Activated CD4-positive, alpha-beta T cell treated with anti-CD3 and anti-CD28 coated beads, Interleukin-2, amount 50 U/mL, for 4 hours (primary cell): Measurements from ENCODE around the gene KCNK4.
"Not testable (repeated sequence)": the region's sequence is repeated elsewhere in the genome, so short reads cannot be mapped to it uniquely, and the experiment has no call there.

Experiments used
- DNase-seq, 2 experiments: peaks; one replicate each; pipeline ENCODE4 v3.0.0-alpha.2; 2020

KCNK4 gene

DNA sequence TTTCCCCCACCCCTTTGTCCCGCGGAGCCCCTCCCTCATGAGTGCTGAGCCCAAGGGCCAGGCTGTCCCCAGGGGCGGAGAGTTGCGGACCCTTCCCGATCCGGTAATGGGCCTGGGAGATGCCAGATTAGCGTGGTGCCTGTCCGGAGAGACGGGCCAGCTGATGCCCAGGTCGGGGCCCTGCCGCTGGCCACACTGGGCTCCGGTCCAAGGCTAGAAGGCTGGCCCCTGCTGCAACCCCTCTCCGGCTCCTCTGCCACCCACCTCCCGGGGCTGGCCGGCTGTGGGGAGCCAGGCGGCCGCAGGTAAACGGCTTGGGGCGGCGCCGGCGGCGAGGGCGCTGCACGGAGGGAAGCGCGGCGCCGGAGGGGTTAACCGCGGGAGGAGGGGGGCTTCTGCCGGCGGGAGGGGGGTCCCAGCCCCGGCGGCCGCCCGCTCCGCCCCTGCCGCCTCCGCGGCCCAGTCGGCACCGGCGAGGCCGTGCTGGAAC lies at the start of gene KCNK4:
TSS of gene KCNK4 (plus strand) at position 41 of the 490 bp plus-strand sequence. CDS start 1,717 bp downstream, outside the sequence.
- no peak for DNase-seq

DNA sequence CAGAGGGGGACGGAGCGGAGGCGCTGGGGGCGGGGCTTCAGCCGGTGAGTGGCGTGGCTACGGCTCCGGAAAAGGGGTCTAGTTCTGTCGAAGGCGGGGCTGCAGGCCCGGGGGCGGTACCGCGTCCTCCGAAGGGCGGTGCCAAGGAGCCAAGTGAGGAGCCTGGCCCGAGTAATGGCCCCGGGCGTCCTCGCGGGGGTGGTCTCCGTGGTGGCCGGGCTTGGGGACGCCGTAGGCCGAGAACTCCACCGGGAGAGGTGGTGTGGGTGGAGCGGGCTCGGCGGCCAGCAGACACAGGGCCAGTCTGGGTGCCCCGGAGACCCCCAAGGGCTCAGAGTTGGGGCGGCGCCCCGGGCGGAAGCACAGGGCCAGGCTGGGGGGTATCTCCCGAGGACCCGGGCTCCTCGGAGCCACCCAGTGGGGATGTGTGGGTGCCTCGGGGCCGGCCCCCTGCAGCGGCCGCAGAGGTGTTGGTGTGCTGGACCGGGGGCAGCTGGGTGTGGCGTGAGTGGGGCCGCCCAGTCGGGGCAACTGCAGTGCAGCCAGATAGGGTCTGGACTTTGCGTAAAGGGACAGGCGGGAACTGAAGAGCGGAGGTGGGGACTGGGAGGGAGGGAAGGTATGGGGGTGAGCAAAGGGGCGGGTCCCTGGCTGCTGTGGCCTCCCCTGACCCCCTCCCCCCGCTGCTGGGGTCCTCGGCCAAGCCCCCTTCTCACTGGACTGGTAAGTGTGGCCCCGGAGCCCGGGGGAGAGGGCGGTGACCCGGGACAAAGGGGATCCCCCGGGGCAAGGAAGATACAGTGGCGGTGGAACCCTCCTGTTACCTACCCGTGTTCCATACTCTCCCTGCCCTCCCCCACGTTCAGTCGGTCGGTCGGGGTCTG lies 49.4 kb upstream of the KCNK4 start:
- DNase-seq, result peak; percentile 99 to 100

DNA sequence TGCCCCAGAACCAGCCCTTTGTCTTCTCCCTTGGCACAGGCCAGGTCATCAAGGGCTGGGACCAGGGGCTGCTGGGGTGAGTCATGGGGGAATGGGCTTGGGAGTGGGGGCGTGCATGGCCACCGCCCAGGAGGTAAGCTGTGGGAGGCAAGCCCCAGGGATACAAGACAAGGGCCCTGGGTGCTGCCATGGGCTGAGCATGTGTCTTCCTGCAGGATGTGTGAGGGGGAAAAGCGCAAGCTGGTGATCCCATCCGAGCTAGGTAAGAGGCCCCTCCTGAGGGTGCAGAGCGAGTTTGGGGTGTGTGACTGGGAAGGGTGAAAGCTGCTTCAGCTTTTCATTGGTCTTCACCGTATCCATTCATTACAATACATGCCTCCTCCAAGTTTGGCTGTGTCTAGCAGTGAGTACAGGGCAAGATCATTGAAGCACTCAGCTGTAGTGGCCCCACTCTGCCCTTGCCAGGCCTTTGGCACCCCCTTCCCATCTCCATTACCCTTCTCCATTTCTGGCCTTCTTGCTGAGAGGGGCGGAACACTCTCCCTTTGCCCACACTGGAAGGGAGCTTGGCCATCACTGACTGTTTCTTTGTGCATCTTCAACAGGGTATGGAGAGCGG lies 47.8 kb upstream of the KCNK4 start:
- no peak for DNase-seq

DNA sequence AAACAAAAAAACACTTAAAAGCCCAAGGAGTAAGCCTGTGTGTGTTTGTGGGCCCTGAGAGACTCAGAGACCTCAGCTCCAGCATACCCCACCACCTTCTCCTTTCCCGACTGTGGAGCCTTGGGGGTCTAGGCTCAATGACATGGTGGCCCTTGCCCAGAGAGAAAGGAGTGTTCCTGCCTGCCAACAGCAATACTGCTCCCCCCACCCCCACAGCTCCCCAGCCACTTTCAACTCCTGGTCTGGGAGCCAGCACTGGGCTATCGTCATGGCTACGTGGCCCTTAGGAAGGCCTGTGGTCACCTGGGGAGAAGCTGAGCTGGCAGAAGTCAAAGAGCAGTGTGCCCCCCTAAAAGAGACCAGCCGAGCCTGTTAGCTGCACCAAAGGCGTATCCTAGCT lies 47.0 kb upstream of the KCNK4 start:
- no peak for DNase-seq

DNA sequence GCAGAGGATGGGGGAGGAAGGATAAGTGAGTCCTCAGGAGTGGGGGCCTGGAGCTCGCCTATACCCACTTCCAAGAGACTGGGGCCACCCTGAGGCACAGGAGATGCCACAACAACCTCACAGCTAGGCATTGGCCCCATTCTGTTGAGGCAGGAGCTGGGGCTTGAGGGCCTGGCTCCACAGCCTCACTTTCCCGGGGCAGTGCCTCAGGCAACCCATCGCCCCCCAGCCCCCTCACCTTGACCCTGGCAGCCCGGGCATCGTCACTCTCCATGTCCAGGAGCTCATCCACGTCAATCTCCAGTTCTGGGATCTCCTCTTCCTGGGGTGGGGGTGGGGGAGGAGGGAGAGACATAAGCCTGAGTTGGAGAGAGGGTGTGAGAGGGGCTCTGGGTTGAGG lies 46.1 kb upstream of the KCNK4 start:
- DNase-seq, result no peak

DNA sequence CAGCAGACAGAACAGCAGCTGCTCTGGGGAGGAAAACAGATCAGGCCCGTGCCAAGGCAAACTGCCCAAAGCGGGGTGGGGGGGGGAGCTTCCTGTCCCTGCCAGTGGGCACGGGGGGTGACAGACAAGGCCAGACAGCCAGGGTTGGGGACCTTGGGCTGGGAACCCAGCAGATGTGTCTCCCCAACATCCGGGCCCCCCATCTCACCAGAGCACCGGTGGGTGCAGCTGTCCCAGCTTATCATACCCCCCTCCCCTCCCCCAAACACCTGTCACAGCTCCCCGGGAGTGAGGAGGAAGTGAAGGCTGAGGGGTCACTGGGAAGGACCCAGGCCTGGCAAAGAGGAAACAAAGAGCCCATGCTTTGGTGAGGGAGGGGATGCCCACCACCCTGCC lies 45.7 kb upstream of the KCNK4 start:
- peak in 1 of 2 experiments; percentile 24 for DNase-seq

DNA sequence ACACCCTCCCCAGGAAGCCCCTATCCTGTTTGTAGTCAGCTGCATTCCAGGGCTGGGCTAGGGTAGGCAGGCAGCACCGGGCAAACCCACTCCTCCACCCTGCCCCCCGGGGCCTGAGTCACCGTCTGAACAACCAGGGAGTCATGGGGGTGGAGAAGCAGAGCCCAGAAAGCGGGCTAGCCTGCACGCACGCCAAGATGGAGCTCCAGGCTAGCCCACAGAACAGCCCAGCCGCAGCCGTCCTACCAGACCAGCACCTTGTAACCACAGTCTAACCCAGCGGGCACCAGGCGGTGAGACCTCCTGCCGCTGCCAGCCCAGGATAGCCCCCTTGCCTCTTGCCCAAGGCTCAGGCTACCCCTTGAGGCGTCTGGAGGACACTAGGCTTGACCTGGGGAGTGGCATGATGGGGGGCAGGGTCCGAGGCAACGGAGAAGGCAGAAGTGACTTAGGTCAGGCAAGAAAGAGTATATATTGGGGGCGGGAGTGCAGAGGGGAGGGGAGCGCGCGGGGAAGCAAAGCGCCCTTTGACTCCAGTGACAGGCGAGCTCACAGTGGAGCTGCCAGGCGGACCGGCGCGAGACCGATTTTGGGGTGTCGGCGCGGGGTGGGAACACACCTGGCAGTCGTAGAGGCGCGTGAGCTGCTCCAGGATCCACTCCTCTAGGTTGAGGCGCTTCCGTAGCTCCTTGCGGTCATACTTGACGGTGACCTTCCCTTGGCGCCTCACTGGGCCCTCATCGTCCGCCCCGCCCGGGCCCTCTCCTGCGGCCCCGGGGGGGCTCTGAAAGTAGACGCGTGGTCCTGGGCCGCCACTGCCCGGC lies 45.1 kb upstream of the KCNK4 start:
- peak; percentile 81 to 85 for DNase-seq

DNA sequence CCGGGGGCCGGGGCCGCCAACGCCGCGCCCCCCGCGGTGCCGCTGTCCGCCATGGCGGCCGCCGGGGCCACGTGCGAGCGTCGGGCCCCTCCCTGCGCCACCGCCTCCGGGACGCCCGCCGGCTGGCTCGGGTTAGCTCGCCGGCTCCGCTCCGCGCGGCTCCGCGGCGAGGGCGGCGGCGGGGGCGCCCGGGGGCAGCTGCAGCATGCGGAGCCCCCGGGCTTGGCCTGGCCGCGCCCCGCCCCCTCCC lies 44.6 kb upstream of the KCNK4 start:
- DNase-seq, result not testable (repeated sequence)

DNA sequence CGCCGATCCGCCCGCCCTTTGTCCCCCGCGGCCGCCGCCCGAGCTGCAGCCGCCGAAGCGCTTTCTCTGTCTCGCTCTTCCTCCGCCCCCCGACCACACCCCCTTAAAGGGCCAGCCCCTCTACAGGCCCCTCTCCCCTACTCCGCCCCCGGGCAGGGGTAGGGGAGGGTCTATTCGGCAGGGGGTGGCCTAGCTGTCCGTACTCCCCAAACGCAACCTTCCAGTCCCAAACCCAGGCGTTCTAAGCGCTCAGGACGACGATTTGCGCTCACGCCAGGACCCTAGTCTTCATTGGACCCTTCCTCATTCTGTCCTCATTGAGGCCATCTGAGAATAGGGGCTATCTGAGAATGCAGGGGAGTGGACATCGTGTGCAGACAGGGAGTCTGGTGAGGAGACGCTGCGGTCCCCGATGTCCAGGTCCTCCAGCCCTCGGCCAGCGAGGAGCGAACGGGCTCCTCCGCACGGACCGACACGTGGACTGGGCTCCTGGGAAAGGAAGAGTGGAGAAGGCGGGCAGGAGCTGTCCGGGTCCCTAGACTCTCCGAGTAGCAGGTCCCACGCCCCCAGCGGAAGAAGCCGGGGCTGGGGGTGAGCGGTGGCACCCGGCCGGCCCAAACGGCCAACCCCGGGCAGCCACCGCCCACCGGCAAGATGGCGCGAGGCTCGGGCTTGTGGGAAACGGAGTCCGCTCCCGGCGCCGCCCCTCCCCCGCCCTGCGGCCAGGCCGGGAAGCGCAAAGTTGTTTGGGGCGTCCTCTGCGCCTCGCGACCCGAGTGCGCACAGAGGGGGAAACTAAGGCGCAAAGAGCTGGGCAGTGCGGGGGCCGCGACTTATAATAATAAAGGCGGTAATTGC lies 44.0 kb upstream of the KCNK4 start, which contains the start of gene PPP1R14B:
TSS of gene PPP1R14B (minus strand) at position 73 of the 858 bp plus-strand sequence. CDS start 270 bp downstream, outside the sequence.
- DNase-seq, result peak; percentile 76 to 80

DNA sequence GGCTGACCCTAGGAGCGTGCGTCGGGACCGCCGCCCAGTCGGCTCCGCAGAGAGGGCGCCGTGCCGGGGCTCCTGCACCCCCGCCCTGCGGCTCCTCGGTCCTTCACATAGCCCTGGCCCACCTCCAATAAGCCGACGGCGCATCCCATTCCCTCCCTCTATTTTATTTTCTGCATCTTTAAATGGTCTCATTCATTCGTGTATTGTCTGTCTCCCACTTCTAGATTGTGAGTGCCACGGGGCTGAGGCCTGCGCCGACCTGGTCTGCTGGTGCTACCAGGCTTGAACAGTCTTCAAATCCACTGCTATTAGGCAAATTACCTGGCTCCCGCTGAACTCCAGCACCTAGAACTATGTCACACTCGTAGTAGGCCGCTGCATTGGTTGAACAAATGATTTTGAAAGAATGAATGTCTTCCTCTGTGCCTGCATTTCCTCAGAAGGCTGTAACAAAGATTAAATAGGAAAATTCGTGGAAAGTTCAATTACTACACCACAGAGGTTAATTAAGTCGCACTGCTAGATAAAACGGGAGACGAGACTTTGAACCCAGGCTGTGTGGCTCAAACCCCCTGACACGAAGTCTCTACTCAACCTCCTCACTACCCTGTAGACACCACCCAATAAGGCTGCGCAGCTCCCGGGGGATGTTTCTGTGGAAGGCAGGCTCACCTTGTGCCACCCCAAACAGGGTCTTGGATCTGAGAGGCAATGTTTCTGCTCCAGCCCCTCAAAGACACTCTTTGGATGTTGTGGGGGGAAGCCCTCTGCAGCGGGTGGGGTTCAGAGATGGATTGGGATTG lies 43.2 kb upstream of the KCNK4 start:
- no peak for DNase-seq

DNA sequence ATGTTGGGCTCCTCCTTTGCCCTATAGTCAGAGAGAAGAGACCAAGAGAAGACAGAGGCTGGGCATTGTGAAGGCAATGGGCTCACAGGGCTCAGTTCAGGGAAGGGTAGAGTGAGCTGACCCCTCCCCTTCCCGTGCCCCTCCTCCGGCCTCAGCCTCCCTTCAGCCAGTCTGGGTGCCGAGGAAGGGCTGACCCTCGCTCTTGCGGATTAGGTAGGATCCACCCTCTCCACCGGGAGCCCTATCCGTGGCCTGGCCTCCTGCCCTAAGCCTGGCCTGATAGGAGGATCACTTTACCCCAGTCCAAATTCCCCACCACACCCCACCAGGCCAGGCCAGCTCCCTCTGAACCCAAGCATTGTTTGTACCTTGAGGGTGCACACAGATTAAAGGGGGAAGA lies 42.5 kb upstream of the KCNK4 start:
- no peak for DNase-seq

DNA sequence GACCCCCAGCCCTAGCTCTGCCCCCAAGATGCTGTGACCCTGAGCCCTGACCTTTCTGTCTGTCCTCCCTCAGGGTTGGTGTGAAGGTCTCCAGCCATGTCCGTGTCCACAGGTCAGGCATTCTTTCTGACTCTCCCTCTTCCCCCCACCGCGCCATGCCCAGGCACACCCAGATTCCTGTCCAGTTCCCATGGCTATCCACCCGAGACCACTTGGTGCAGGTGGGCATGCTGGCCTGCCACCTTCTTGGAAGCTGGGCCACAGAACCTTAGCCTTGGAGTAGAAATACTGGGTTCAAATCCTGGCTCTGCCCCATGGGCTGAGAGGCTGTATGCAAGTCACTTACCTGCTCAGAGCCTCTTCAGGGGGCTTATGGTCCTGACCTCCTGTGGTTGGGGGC lies 42.1 kb upstream of the KCNK4 start:
- no peak for DNase-seq

DNA sequence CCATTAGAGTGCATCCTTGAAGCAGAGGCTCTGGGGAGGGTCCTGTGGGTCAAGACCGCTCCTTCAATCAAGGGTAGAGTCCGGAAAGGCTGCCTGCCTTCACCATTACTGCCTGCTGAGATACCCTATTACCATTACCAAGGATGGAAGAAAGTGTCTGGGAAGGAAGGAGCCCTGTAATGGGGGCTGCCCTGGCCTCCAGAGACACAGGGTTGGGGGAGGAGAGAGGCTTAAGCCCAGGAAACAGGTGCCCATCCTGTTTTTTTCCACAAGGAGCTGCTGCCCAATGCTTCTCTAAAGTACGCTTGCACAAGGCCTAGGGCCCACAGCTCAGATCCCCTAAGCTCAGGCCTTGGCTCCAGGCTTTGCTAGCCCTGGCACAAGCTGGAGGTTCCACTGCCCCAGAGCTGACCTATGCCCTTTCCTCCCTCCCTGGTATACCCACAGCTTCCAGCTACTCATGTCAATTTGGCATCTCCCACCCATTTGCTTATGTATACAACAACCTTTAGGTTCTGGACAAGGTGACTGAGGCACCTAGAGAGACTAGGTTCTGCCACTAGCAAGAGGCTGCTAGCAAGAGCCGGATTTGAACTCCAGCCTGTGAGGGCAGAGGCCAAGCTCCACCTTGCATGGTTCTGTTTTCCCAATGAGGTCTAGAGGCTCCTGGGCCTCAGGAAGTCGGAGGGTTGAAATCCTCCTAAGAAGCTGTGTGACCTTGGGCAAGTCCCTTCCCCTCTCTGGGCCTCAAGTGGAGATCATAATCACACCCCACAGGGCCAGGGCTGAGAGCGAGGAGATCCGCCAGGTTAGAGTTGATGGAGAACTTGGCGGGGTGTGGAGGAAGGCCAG lies 41.3 kb upstream of the KCNK4 start:
- no peak for DNase-seq

DNA sequence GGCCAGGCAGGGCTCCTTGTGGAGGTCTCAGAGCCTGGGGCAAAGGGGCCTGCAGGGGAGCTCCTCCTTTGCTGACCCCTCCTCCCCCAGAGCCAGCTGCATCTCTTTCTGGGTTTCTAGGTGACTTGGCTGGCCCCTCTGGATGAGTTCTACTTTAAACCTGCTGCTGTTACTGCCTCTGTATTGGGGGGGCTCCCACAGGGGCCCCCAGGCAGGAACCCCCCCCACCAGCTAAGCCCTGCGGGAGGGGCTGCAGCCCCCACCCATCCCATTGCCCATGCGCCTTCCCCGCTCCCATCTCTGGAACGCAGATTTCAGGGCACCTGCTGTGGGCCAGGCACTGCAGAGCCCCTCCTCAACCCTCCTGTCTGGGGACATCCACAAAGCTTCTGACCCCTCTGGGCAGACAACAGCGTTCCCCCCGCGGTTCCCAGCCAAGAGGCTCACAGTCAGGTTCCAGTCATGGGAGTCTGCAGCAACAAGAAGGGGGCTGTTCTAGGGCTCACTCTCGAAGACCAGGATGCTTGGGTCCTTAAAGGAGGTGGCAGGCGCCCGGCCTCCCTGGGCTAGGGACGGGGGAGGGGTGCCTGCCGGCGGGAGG lies 40.6 kb upstream of the KCNK4 start:
- DNase-seq, result no peak

DNA sequence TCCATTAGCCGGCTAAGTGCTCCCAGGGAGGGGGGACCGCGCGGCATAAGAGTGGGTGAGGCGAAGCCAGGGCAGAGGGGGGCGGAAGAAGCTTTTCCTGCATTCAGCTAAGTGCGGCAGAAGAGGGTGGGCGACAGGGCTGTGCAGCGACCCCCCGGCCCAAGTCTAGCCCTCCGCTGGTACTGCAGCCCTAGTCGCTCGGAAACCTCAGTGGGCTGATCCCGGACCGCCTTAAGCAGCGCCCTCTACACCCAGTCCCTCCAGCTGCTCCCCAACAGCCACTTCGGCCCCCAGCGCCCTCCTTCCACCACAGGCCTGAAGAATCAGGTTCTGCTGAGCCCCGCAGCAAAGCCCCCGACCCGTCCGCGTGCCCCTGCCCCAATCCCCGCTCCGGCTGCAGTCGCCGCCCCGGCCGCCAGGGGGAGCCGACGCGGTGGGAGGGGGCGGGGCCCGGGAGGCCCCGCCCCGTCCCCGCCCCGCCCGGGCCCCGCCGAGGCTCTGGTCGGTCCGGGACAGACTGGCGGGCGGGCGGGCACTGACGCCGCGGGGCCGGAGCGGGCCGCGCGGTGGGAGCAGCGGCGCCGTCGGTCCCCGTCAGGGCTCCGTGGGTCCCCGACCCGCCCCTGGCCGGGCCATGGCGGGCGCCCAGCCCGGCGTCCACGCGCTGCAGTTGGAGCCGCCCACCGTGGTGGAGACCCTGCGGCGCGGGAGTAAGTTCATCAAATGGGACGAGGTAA lies 39.9 kb upstream of the KCNK4 start, which contains the start of gene PLCB3:
TSS of gene PLCB3 (plus strand) at position 515 of the 737 bp plus-strand sequence. CDS start at position 635, 120 bp downstream.
- DNase-seq, result peak in 1 of 2 experiments; percentile 41

DNA sequence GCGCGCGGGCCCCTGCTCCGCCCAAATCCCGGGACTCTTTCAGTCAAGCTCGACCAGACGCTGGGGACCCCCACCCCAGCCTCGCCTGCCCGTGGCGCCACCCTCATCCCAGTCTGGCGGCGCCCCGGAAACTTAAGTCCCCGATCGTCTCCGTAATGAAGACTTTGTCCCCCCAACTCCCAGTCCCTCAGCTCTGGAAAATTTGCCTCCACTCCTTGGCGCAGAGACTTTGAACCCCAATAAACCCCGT lies 39.4 kb upstream of the KCNK4 start:
- DNase-seq, result no peak

DNA sequence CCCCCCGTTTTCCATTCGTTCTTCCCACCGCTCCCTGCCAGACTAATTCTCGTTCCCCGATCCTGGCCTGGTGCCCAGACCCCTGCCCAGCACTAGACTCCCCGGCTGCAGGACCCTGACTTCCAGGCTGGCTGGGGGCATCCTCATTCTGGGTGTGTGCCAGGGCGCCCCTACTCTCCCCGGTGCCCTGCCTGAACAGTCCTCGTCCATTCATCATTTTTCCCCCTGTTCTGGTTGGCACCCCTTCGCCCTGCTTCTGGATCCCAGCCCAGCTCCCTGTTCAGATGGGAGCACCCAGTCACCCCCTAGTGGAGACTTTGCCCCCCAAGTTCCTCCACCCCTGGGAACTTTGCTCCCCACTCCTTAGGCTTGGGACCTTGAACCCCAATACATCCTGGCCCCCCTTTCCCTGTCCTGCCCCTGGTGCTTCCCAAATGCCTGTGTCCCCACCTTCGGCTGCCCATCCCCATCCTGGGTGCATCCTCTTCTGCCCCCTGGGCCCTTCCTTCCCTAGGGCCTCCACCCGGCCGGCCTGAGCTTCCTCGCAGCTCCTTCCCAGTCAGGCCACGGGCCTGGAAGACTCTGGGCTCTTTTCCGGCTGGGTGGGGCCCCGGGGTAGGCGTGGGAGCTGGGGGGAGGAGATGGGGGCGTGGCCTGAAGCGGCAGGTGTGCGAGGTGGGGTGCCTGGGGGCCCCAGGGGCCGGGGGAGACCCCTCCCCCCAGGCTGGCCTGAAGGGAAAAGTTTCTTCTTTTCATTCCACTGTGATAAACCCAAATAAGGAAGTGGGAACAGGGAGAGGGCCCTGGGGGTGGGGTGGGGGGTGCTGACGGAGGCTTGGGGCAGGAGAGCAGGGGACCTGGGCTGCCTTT lies 38.9 kb upstream of the KCNK4 start:
- no peak for DNase-seq

DNA sequence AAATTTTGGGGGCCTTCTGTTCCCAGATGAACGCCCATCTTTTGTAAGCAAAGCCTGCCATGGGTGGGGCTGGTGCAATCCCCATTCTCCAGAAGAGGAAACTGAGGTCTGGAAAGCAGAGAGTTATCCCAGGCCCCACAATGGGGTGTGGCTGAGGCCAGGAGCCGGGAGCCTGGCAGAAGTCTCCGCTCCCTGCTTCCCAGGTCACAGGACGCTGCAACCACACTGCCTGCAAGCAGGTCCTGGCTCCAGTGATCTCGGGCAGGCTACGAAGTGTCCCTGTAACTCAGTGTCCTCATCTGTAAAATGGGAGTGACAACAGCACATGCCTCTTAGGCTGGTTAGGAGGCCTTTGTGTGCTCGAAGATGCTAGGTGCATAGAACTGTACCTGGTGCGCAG lies 38.1 kb upstream of the KCNK4 start:
- no peak for DNase-seq

DNA sequence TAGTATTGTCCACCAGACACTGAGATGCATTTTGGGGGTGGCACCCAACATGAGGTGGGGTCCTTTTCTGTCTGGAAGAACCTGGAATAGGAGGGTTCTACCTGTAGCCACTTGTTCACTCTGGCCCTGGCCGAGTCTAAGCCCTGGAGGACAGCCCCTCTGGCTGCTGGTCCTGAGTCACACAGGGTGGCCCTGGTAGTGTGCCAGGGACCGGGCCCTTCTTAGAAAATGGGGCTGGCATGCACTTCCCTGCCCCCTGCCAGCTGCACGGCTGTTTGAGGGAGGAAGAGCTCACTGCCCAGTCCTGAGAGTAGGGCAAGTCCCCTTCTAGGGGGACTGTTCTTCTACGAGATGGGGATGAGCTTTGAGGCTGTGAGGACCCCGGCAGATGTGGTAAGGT lies 37.6 kb upstream of the KCNK4 start:
- no peak for DNase-seq
